Measurements from ENCODE around the gene LRP2BP. TPM values are rescaled to one million over a fixed set of nuclear protein-coding genes. Genes with fewer than 3 reads are reported as not detected.

Gene LRP2BP
- polyA plus RNA-seq, 1 donor from 2014 or later: 1.1 TPM

DNA sequence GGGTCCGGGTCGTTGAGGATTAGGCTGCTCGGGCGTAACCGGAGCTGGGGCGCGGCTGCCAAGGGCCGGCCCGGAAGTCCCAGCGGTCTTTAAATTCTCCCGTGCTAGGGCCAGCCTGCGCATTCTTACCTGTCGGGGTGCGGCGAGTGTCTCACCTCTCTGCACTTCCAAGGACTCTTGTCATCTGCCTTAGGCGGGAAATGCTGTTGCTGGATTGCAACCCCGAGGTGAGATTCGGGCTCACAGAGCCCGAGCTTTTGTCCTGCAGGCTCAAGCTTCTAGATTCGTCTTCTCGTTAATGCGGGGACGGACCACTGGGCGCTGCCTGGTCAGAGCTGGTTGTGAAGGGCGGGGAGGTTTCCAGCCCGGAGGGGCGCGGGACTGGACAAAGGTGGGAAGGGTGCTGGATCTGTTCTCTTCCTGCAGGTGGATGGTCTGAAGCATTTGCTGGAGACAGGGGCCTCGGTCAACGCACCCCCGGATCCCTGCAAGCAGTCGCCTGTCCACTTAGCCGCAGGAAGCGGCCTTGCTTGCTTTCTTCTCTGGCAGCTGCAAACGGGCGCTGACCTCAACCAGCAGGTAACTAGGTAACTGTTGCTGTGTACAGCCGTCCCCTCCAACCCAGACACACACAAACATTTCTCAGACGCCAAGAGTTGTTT is 1.1 kb upstream of the LRP2BP start, which contains the start of gene ANKRD37:
ANKRD37 (plus strand) TSS at position 118 of the 662 bp plus-strand sequence; CDS start at position 201, 83 bp downstream.
- Histone ChIP-seq H3K27ac (ENCODE audit: low read length) (no peak within 1 kb of the TSS), H3K9ac (ENCODE audit: low read length) (peak within 1 kb of the TSS; percentile 62)

GRCh38 chr4:185395956-185396723 is 416 bp upstream of the LRP2BP start:
- Histone ChIP-seq H3K9me3 (ENCODE audit: low read length) (no peaks in the 10 kb centered on the region), H3K27me3 (ENCODE audit: insufficient read depth, low read depth, low read length) (no peaks in the 10 kb centered on the region), H3K27ac (ENCODE audit: low read length) (no peak overlapping the region), H3K36me3 (ENCODE audit: insufficient read depth, low read length) (no peaks in the 10 kb centered on the region), H3K9me2 (ENCODE audit: insufficient read depth, low read length) (no peaks in the 10 kb centered on the region), H4K20me1 (ENCODE audit: insufficient read depth) (no peaks in the 10 kb centered on the region), H3K9ac (ENCODE audit: low read length) (peak overlapping the region; percentile 62), H3K79me2 (replicated peaks; ENCODE audit: insufficient read depth, low read length) (no peaks in the 10 kb centered on the region), H3K4me3 (ENCODE audit: low read length) (peak overlapping the region; percentile 89), H3F3A (ENCODE audit: insufficient read depth, low read length, poor library complexity, severe bottlenecking) (no peaks in the 10 kb centered on the region), H3K4me2 (ENCODE audit: low read length) (no peak overlapping the region), H2AFZ (ENCODE audit: low read depth, low read length) (peak overlapping the region; percentile 65)
- TF ChIP-seq, protein P1, sequence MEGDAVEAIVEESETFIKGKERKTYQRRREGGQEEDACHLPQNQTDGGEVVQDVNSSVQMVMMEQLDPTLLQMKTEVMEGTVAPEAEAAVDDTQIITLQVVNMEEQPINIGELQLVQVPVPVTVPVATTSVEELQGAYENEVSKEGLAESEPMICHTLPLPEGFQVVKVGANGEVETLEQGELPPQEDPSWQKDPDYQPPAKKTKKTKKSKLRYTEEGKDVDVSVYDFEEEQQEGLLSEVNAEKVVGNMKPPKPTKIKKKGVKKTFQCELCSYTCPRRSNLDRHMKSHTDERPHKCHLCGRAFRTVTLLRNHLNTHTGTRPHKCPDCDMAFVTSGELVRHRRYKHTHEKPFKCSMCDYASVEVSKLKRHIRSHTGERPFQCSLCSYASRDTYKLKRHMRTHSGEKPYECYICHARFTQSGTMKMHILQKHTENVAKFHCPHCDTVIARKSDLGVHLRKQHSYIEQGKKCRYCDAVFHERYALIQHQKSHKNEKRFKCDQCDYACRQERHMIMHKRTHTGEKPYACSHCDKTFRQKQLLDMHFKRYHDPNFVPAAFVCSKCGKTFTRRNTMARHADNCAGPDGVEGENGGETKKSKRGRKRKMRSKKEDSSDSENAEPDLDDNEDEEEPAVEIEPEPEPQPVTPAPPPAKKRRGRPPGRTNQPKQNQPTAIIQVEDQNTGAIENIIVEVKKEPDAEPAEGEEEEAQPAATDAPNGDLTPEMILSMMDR (IDR thresholded peaks at IDR 0.05; ENCODE audit: poor library complexity, severe bottlenecking): peak; percentile 38
- no peak for TF ChIP-seq EP300 (conservative IDR thresholded peaks at IDR 0.05; ENCODE audit: poor library complexity, severe bottlenecking)
- TF ChIP-seq, protein P2, sequence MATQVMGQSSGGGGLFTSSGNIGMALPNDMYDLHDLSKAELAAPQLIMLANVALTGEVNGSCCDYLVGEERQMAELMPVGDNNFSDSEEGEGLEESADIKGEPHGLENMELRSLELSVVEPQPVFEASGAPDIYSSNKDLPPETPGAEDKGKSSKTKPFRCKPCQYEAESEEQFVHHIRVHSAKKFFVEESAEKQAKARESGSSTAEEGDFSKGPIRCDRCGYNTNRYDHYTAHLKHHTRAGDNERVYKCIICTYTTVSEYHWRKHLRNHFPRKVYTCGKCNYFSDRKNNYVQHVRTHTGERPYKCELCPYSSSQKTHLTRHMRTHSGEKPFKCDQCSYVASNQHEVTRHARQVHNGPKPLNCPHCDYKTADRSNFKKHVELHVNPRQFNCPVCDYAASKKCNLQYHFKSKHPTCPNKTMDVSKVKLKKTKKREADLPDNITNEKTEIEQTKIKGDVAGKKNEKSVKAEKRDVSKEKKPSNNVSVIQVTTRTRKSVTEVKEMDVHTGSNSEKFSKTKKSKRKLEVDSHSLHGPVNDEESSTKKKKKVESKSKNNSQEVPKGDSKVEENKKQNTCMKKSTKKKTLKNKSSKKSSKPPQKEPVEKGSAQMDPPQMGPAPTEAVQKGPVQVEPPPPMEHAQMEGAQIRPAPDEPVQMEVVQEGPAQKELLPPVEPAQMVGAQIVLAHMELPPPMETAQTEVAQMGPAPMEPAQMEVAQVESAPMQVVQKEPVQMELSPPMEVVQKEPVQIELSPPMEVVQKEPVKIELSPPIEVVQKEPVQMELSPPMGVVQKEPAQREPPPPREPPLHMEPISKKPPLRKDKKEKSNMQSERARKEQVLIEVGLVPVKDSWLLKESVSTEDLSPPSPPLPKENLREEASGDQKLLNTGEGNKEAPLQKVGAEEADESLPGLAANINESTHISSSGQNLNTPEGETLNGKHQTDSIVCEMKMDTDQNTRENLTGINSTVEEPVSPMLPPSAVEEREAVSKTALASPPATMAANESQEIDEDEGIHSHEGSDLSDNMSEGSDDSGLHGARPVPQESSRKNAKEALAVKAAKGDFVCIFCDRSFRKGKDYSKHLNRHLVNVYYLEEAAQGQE (IDR thresholded peaks at IDR 0.05; ENCODE audit: borderline replicate concordance): peak; percentile 68
- peak; percentile 31 for TF ChIP-seq TAF1 (IDR thresholded peaks at IDR 0.05; ENCODE audit: low read depth)
- TF ChIP-seq EZH2 (IDR thresholded peaks at IDR 0.05; ENCODE audit: borderline replicate concordance, insufficient read depth, low read length, poor library complexity, severe bottlenecking): no peak
- peak; percentile 94 for TF ChIP-seq MXI1 (conservative IDR thresholded peaks at IDR 0.05; ENCODE audit: poor library complexity, severe bottlenecking)
- peak; percentile 42 for TF ChIP-seq SMC3 (conservative IDR thresholded peaks at IDR 0.05; ENCODE audit: poor library complexity)

More for the DNA sequence above, 1.1 kb upstream of the LRP2BP start, which contains the start of gene ANKRD37:
- Histone ChIP-seq H3F3A (ENCODE audit: insufficient read depth, low read length, poor library complexity, severe bottlenecking) (no peaks in the 10 kb centered on the region), H2AFZ (ENCODE audit: low read depth, low read length) (peak within 1 kb of the TSS; percentile 65), H4K20me1 (ENCODE audit: insufficient read depth) (no peaks in the 10 kb centered on the region), H3K36me3 (ENCODE audit: insufficient read depth, low read length) (no peaks in the 10 kb centered on the region), H3K27me3 (ENCODE audit: insufficient read depth, low read depth, low read length) (no peaks in the 10 kb centered on the region), H3K9me3 (ENCODE audit: low read length) (no peaks in the 10 kb centered on the region), H3K9me2 (ENCODE audit: insufficient read depth, low read length) (no peaks in the 10 kb centered on the region), H3K4me2 (ENCODE audit: low read length) (peak within 1 kb of the TSS; percentile 83), H3K4me3 (ENCODE audit: low read length) (peak within 1 kb of the TSS; percentile 89), H3K79me2 (replicated peaks; ENCODE audit: insufficient read depth, low read length) (no peaks in the 10 kb centered on the region)
- TF ChIP-seq MXI1 (conservative IDR thresholded peaks at IDR 0.05; ENCODE audit: poor library complexity, severe bottlenecking): no peak
- no peak for TF ChIP-seq EP300 (conservative IDR thresholded peaks at IDR 0.05; ENCODE audit: poor library complexity, severe bottlenecking)
- TF ChIP-seq, protein P2 (IDR thresholded peaks at IDR 0.05; ENCODE audit: borderline replicate concordance): no peak
- TF ChIP-seq SMC3 (conservative IDR thresholded peaks at IDR 0.05; ENCODE audit: poor library complexity): no peak
- no peak for TF ChIP-seq POLR2AphosphoS5 (IDR thresholded peaks at IDR 0.05)
- no peak for TF ChIP-seq TAF1 (IDR thresholded peaks at IDR 0.05; ENCODE audit: low read depth)
- no peak for TF ChIP-seq RAD21 (conservative IDR thresholded peaks at IDR 0.05)
- TF ChIP-seq, protein P1 (IDR thresholded peaks at IDR 0.05; ENCODE audit: poor library complexity, severe bottlenecking): no peak
- no peak for TF ChIP-seq EZH2 (IDR thresholded peaks at IDR 0.05; ENCODE audit: borderline replicate concordance, insufficient read depth, low read length, poor library complexity, severe bottlenecking)

Measured in neural cell (in vitro differentiated cells).